ENCODE data around the gene CA10.

Gene CA10

GRCh38 chr17:51946311-51946710 is 212.2 kb downstream of the CA10 start:
- DNase-seq = no peak

- no peak for DNase-seq
Measured at GRCh38 chr17:51941272-51941671, 217.2 kb downstream of the CA10 start.

GRCh38 chr17:51937264-51937663 is 221.2 kb downstream of the CA10 start:
- no peak for DNase-seq

- DNase-seq = no peak
Measured at GRCh38 chr17:51935477-51935876, 223.0 kb downstream of the CA10 start.

- no peak for DNase-seq
Measured at GRCh38 chr17:51933647-51934046, 224.9 kb downstream of the CA10 start.

- DNase-seq = no peak
Measured at GRCh38 chr17:51926448-51926847, 232.1 kb downstream of the CA10 start.

GRCh38 chr17:51921500-51921899 is 237.0 kb downstream of the CA10 start:
- no peak for DNase-seq

GRCh38 chr17:51914577-51914976 is 243.9 kb downstream of the CA10 start:
- DNase-seq = no peak

- DNase-seq = no peak
Measured at GRCh38 chr17:51913491-51914205, 244.9 kb downstream of the CA10 start.

- no peak for DNase-seq
Measured at GRCh38 chr17:51912939-51913338, 245.6 kb downstream of the CA10 start.

GRCh38 chr17:51911237-51911636 is 247.3 kb downstream of the CA10 start:
- DNase-seq = no peak

GRCh38 chr17:51909971-51910370 is 248.5 kb downstream of the CA10 start:
- DNase-seq = no peak

- no peak for DNase-seq
Measured at GRCh38 chr17:51908841-51909537, 249.5 kb downstream of the CA10 start.

GRCh38 chr17:51907041-51907440 is 251.5 kb downstream of the CA10 start:
- DNase-seq = no peak

GRCh38 chr17:51904379-51904778 is 254.1 kb downstream of the CA10 start:
- DNase-seq = no peak

GRCh38 chr17:51901242-51901641 is 257.3 kb downstream of the CA10 start:
- DNase-seq = no peak

- no peak for DNase-seq
Measured at GRCh38 chr17:51891936-51892335, 266.6 kb downstream of the CA10 start.

- DNase-seq = no peak
Measured at GRCh38 chr17:51890710-51891109, 267.8 kb downstream of the CA10 start.

- no peak for DNase-seq
Measured at GRCh38 chr17:51888816-51889215, 269.7 kb downstream of the CA10 start.

GRCh38 chr17:51876986-51877385 is 281.5 kb downstream of the CA10 start:
- DNase-seq = no peak

GRCh38 chr17:51873302-51873701 is 285.2 kb downstream of the CA10 start:
- no peak for DNase-seq

GRCh38 chr17:51869387-51869786 is 289.1 kb downstream of the CA10 start:
- no peak for DNase-seq

- peak; percentile 85 for DNase-seq
Measured at GRCh38 chr17:51860954-51861561, 297.5 kb downstream of the CA10 start.

- no peak for DNase-seq
Measured at GRCh38 chr17:51857052-51857597, 301.4 kb downstream of the CA10 start.

Data from NCI-H774 (cell line).